HepG2 (cell line): Measurements from ENCODE around the gene OSTF1. TPM values are rescaled to one million over a fixed set of nuclear protein-coding genes. Genes with fewer than 3 reads are reported as not detected.

ENCODE experiments used
- CBX2 ChIP-seq, 2 experiments: fragments of 200-600 bp in 1 of 2; sonication (generic); formaldehyde crosslinking in 1 of 2; IDR thresholded peaks; 2 replicates each; pipeline versions ENCODE4 v1.7.0 to v1.8.1; 2018 to 2022; ENCODE audit warnings: low read depth in 2 of 2, low read length in 1 of 2, mild to moderate bottlenecking in 1 of 2, missing genetic modification reagents in 1 of 2
- CENPT ChIP-seq: sonication (generic); formaldehyde crosslinking; IDR thresholded peaks from 2 replicates; pipeline ENCODE4 v1.8.0; 2022; ENCODE audit warnings: low read depth, mild to moderate bottlenecking, moderate library complexity, missing genetic modification reagents
- ETV6 ChIP-seq: sonication (generic); formaldehyde crosslinking; conservative IDR thresholded peaks from 2 replicates; pipeline ENCODE4 v1.4.0; 2020; ENCODE audit warnings: missing genetic modification reagents
- FOXK1 ChIP-seq: sonication (generic); formaldehyde crosslinking; IDR thresholded peaks from 2 replicates; pipeline ENCODE4 v1.4.0; 2020; ENCODE audit warnings: low read depth, missing genetic modification reagents, borderline replicate concordance
- HCFC1 ChIP-seq: fragments of 150-350 bp; IDR thresholded peaks from 2 replicates; pipeline ENCODE4 v1.6.1; 2014; ENCODE audit warnings: low read depth, low read length
- IKZF4 ChIP-seq: sonication (generic); formaldehyde crosslinking; IDR thresholded peaks from 2 replicates; pipeline ENCODE4 v1.5.1; 2020; ENCODE audit warnings: borderline replicate concordance, mild to moderate bottlenecking, low read depth, missing genetic modification reagents; ENCODE audit errors: not compliant biosample characterization
- KDM4B ChIP-seq: sonication (generic); formaldehyde crosslinking; IDR thresholded peaks from 2 replicates; pipeline ENCODE4 v1.4.0; 2020; ENCODE audit warnings: missing genetic modification reagents
- NBN ChIP-seq: fragments of 450-650 bp; conservative IDR thresholded peaks from 2 replicates; pipeline ENCODE4 v1.6.1; 2017
- NFRKB ChIP-seq: fragments of 450-650 bp; IDR thresholded peaks from 2 replicates; pipeline ENCODE4 v1.6.1; 2017
- RFXANK ChIP-seq: IDR thresholded peaks from 2 replicates; pipeline ENCODE4 v1.6.1; 2016
- SMARCC2 ChIP-seq: fragments of 450-650 bp; IDR thresholded peaks from 2 replicates; pipeline ENCODE4 v1.6.1; 2017; ENCODE audit warnings: antibody characterized with exemption, mild to moderate bottlenecking
- SRSF1 ChIP-seq: fragments of 200-400 bp; formaldehyde crosslinking; optimal IDR thresholded peaks from 2 replicates; pipeline ENCODE3; 2017; ENCODE audit warnings: mild to moderate bottlenecking, low read depth, low read length, moderate library complexity
- XBP1 ChIP-seq: sonication (generic); formaldehyde crosslinking; IDR thresholded peaks from 2 replicates; pipeline ENCODE4 v1.5.0; 2020; ENCODE audit warnings: missing genetic modification reagents
- ZNF20 ChIP-seq: sonication (generic); formaldehyde crosslinking; IDR thresholded peaks from 2 replicates; pipeline ENCODE4 v1.4.0; 2020; ENCODE audit warnings: mild to moderate bottlenecking, moderate library complexity, missing genetic modification reagents
- ZNF329 ChIP-seq: sonication (generic); formaldehyde crosslinking; IDR thresholded peaks from 2 replicates; pipeline ENCODE4 v1.9.0; 2021; ENCODE audit warnings: low read depth, mild to moderate bottlenecking, missing genetic modification reagents
- ZNF563 ChIP-seq: sonication (generic); formaldehyde crosslinking; IDR thresholded peaks from 2 replicates; pipeline ENCODE4 v1.8.0; 2022; ENCODE audit warnings: mild to moderate bottlenecking, moderate library complexity, missing genetic modification reagents
- ZNF709 ChIP-seq: sonication (generic); formaldehyde crosslinking; IDR thresholded peaks from 2 replicates; pipeline ENCODE4 v1.5.0; 2020; ENCODE audit warnings: mild to moderate bottlenecking, missing genetic modification reagents
- ZNF749 ChIP-seq: sonication (generic); formaldehyde crosslinking; IDR thresholded peaks from 2 replicates; pipeline ENCODE4 v1.8.0; 2022; ENCODE audit warnings: mild to moderate bottlenecking, missing genetic modification reagents, moderate library complexity, borderline replicate concordance
- ZNF761 ChIP-seq: sonication (generic); formaldehyde crosslinking; conservative IDR thresholded peaks from 2 replicates; pipeline ENCODE4 v1.4.0; 2020; ENCODE audit warnings: mild to moderate bottlenecking, missing genetic modification reagents
- polyA plus RNA-seq, 8 experiments: library from polyadenylated mRNA; depleted of rRNA in 3 of 8; stranded (reverse) in 7 of 8; unstranded in 1 of 8; fragments of >200 nt; fragmentation: Illumina TruSeq in 4 of 8; extraction: Trizol in 4 of 8; gene quantifications; 2 replicates each; pipeline versions ENCODE4 v1.2.1 to v1.2.3, GENCODE V29; 2011 to 2016; ENCODE audit warnings: low read depth in 4 of 8, missing spikeins in 1 of 8, mixed read lengths in 1 of 8; ENCODE audit not compliant: insufficient read depth in 1 of 8
- total RNA-seq, 5 experiments: library from RNA; depleted of rRNA; stranded (reverse); fragments of >200 nt; fragmentation: Illumina TruSeq; extraction: Trizol; gene quantifications; 2 replicates each; pipeline ENCODE4 v1.2.3, GENCODE V29; 2016; ENCODE audit warnings: low read depth in 1 of 5
- TF ChIP-seq, protein P1 (sequence below): sonication (generic); formaldehyde crosslinking; IDR thresholded peaks from 2 replicates; pipeline ENCODE4 v1.8.0; 2022; ENCODE audit warnings: mild to moderate bottlenecking, missing genetic modification reagents, borderline replicate concordance
- TF ChIP-seq, protein P2 (sequence below): sonication (generic); formaldehyde crosslinking; IDR thresholded peaks from 2 replicates; pipeline ENCODE4 v1.8.1; 2023; ENCODE audit warnings: mild to moderate bottlenecking, missing genetic modification reagents, borderline replicate concordance
- TF ChIP-seq, protein P3 (sequence below): sonication (generic); formaldehyde crosslinking; conservative IDR thresholded peaks from 2 replicates; pipeline ENCODE4 v1.8.0; 2022; ENCODE audit warnings: mild to moderate bottlenecking, moderate library complexity, missing genetic modification reagents
- TF ChIP-seq, protein P4 (sequence below): sonication (generic); formaldehyde crosslinking; IDR thresholded peaks from 2 replicates; pipeline ENCODE4 v1.5.1; 2020; ENCODE audit warnings: missing genetic modification reagents, mild to moderate bottlenecking, borderline replicate concordance
- TF ChIP-seq, protein P5 (sequence below): IDR thresholded peaks from 2 replicates; pipeline ENCODE4 v1.6.1; 2016

The OSTF1 gene
- total and polyA plus RNA-seq, 2 of the 13 experiments (the other 11 are each of a cell fraction or from before 2014, with no cell fraction given): 16.8 to 39.0 TPM

DNA sequence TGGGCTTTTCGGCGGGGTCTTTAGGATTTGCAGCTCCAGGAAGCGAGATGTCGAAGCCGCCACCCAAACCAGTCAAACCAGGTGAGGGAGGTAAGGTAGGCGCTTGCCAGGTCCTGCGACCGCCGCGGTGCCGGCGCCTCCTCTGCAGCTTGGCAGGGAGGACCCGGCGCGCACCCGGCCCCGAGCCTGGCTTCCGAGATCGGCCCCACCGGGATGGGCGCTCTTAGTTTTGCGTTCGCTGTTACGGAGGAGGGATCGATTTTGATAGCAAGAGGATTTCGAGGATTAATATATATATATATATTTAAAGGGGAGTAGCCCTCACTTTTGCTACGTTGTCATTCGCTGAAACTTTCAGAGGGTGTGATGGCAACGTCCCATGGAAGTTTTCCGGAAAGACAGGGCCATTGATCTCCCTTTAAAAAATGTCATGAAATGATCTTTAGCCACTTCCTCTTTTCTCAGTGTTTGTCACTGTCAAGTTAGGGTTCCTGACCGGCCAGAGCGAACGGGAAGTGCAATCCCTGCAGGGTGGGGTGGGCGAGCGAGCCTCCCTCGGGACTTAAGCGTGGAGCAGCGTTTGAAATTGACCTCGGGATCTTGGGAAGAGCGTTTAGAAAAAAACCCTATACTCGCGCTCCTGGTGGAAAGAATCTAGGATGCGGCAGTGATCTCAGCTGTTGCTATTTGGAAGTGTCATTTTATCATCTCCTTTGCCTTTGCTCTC is 495 bp downstream of the OSTF1 start (continued):
- TF ChIP-seq, protein P1, sequence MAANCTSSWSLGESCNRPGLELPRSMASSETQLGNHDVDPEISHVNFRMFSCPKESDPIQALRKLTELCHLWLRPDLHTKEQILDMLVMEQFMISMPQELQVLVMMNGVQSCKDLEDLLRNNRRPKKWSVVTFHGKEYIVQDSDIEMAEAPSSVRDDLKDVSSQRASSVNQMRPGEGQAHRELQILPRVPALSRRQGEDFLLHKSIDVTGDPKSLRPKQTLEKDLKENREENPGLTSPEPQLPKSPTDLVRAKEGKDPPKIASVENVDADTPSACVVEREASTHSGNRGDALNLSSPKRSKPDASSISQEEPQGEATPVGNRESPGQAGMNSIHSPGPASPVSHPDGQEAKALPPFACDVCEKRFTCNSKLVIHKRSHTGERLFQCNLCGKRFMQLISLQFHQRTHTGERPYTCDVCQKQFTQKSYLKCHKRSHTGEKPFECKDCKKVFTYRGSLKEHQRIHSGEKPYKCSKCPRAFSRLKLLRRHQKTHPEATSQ: no peak
- TF ChIP-seq SRSF1: peak; percentile 17
- TF ChIP-seq ZNF761 (CRISPR knock-in tag): no peak
- no peak for TF ChIP-seq ZNF563
- no peak for TF ChIP-seq CBX2 (IDR thresholded peaks at IDR 0.05; ENCODE audit: low read depth, low read length)
- no peak for TF ChIP-seq CBX2 (CRISPR knock-in tag; IDR thresholded peaks at IDR 0.05; ENCODE audit: low read depth)
- TF ChIP-seq KDM4B (CRISPR knock-in tag): no peak
- TF ChIP-seq ETV6 (CRISPR knock-in tag): no peak
- TF ChIP-seq ZNF329 (CRISPR knock-in tag): no peak
- TF ChIP-seq, protein P2, sequence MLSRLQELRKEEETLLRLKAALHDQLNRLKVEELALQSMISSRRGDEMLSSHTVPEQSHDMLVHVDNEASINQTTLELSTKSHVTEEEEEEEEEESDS (CRISPR knock-in tag): no peak
- no peak for TF ChIP-seq ZNF20 (CRISPR knock-in tag)
- no peak for TF ChIP-seq NFRKB
- TF ChIP-seq SMARCC2: no peak
- no peak for TF ChIP-seq CENPT (CRISPR knock-in tag)
- peak; percentile 36; the same call in 1 of the 2 replicates for TF ChIP-seq RFXANK (CRISPR knock-in tag)
- no peak for TF ChIP-seq NBN
- TF ChIP-seq, protein P3, sequence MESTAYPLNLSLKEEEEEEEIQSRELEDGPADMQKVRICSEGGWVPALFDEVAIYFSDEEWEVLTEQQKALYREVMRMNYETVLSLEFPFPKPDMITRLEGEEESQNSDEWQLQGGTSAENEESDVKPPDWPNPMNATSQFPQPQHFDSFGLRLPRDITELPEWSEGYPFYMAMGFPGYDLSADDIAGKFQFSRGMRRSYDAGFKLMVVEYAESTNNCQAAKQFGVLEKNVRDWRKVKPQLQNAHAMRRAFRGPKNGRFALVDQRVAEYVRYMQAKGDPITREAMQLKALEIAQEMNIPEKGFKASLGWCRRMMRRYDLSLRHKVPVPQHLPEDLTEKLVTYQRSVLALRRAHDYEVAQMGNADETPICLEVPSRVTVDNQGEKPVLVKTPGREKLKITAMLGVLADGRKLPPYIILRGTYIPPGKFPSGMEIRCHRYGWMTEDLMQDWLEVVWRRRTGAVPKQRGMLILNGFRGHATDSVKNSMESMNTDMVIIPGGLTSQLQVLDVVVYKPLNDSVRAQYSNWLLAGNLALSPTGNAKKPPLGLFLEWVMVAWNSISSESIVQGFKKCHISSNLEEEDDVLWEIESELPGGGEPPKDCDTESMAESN (CRISPR knock-in tag): no peak
- TF ChIP-seq ZNF709 (CRISPR knock-in tag): 0 out of 2 replicates have a peak, but pooled peaks have one; percentile 21
- TF ChIP-seq, protein P4, sequence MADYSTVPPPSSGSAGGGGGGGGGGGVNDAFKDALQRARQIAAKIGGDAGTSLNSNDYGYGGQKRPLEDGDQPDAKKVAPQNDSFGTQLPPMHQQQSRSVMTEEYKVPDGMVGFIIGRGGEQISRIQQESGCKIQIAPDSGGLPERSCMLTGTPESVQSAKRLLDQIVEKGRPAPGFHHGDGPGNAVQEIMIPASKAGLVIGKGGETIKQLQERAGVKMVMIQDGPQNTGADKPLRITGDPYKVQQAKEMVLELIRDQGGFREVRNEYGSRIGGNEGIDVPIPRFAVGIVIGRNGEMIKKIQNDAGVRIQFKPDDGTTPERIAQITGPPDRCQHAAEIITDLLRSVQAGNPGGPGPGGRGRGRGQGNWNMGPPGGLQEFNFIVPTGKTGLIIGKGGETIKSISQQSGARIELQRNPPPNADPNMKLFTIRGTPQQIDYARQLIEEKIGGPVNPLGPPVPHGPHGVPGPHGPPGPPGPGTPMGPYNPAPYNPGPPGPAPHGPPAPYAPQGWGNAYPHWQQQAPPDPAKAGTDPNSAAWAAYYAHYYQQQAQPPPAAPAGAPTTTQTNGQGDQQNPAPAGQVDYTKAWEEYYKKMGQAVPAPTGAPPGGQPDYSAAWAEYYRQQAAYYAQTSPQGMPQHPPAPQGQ (CRISPR knock-in tag): no peak
- no peak for TF ChIP-seq XBP1 (CRISPR knock-in tag)
- TF ChIP-seq FOXK1 (CRISPR knock-in tag): no peak
- no peak for TF ChIP-seq IKZF4
- TF ChIP-seq ZNF749: no peak
- no peak for TF ChIP-seq HCFC1
- TF ChIP-seq, protein P5, sequence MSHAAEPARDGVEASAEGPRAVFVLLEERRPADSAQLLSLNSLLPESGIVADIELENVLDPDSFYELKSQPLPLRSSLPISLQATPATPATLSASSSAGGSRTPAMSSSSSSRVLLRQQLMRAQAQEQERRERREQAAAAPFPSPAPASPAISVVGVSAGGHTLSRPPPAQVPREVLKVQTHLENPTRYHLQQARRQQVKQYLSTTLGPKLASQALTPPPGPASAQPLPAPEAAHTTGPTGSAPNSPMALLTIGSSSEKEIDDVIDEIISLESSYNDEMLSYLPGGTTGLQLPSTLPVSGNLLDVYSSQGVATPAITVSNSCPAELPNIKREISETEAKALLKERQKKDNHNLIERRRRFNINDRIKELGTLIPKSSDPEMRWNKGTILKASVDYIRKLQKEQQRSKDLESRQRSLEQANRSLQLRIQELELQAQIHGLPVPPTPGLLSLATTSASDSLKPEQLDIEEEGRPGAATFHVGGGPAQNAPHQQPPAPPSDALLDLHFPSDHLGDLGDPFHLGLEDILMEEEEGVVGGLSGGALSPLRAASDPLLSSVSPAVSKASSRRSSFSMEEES (CRISPR knock-in tag): no peak
